Superior temporal gyrus (tissue), 1 donor: ENCODE results near the gene PRF1.

Experiments
- DNase-seq: peaks from one replicate; pipeline ENCODE4 v3.0.0-alpha.2; 2016; ENCODE audit errors: extremely low spot score

Gene PRF1

DNA sequence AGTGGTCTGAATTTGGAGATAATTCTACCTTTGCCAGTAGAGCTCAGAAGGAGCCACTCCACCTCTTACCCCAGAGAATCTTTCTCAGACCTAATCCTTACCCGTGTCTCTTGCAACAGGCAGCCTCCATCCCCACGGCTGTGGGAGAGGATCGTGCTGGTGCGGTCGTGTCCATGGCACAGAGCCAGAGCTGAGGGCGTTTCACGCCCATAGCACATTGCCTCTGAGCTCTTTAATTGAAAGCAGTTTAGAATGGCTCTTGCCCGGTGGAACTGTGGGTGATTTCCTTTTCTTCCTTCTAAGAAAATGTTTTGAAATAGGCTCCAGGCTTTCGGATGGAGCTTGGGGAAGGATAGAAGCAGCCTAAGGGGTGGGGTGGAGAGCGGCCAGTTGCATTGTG is 41.5 kb downstream of the PRF1 start:
- DNase-seq = peak; percentile 51

DNA sequence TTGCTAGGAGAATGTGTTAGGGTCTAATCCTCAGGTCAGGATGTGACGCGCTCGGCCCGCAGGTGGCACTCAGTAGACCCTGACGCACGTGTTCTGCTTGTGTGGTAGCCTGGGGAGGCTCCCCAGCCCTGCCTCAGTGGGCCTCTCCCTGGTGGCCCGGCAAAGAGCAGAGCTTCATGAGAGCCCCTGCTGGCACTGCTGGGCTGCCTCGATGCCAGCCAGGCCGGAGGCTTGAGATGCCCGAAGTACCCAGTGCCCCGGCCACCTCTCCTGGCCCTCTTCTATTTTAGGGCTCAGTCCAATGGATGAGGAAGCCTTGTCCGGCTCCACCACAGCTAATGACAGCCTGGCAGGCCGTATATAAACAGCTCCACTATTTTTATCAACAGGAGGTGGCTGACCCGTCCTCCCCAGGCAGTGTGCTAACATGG is 42.0 kb downstream of the PRF1 start:
- DNase-seq = no peak

DNA sequence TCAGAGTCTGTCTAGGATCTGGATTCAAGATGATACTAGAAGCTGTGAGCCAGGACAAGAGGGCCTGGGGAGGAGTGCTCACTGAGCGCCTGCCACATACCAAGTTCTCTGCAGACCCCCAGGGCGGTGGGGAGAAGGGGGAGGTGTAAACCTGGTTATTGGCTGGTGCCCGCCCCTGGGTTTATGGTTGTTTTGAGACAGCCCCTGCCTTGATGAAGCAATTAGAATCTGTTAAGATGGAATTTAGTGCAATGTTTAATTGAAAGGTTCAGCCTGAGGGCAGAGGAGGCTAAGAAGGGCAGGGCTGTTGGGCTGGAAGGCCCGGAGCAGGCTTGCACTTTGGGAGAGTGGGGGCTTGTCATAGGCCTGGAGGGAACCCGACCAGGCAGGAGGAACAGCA is 42.7 kb downstream of the PRF1 start:
- no peak for DNase-seq

DNA sequence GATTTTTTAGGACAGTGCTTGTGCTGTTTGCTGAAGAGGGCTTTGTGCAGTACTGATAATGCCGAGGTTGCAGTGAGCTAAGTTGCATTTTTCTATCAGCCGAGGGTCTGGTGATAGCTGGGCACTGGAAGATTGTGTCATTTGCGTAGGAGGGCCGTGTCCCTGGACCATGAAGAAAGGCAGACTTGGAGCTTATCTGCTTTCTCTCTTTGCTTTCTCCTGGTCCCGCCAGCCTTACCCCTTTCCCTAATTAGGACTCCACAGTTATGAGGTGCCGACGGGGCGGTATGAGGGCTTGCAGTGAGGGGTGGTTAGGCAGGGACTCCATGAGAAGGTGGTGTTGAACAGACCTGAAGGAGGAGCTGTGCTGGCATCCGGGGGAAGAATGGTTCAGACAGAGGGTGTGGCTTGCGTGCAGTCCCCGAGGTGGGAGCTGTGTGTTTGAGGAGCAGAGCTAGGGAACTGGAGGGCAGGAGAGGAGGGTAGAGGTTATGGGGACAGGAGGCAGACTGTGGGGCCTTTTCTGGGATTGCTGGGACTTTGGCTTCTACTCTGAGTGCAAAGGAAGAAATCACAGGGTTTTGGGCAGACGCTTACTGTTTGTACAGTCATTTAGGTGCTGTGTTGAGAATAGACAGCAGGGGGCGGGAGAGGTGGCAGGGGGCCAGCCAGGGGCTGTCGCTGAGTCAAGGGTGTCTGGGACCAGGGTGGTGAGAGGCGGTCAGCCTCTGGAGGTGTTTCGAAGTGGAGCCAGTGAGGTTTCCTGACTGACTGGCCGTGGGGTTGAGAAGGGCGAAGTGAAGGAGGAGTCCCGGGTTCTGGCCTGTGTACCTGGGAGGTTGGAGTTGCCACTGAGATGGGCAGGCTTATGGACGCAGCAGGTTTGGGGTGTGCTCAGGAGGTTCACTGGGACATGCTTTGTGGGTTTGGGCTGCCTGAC is 43.4 kb downstream of the PRF1 start:
- no peak for DNase-seq

DNA sequence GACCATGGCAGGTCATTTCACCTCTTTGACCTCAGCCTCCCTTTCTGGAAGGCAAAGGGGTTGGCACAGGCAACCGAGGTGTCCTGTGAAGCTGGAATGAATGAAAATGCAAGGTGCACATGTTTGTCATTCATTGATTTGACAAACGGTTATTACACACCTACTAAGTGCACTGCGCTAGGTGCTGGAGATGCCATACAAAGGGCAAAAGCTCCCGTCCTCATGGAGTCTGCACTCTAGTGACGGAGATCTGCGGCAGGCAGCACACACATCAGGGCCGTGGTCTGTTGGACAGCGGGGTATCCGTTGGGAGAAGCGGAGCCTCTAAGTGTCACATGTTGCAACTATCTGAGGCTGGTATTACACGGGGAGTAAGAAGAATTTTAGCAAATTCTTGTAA is 44.2 kb downstream of the PRF1 start:
- DNase-seq = no peak

DNA sequence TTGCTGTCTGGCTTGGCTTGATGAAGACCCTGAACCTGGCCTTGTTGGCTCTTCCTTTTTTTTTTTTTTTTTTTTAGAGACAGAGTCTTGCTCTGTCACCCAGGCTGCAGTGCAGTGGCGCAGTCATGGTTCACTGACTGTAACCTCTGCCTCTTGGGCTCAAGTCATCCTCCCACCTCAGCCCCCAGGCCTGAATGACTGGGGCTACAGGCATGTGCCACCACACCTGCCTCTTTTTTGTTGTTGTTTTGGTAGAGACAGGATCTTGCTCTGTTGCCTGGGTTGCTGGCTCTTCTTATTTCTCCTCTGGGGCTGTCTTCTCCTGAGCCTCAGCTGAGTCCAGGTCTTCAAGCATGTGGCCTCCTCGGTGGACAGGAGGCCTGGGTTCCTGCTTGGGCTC is 44.7 kb downstream of the PRF1 start:
- no peak for DNase-seq

DNA sequence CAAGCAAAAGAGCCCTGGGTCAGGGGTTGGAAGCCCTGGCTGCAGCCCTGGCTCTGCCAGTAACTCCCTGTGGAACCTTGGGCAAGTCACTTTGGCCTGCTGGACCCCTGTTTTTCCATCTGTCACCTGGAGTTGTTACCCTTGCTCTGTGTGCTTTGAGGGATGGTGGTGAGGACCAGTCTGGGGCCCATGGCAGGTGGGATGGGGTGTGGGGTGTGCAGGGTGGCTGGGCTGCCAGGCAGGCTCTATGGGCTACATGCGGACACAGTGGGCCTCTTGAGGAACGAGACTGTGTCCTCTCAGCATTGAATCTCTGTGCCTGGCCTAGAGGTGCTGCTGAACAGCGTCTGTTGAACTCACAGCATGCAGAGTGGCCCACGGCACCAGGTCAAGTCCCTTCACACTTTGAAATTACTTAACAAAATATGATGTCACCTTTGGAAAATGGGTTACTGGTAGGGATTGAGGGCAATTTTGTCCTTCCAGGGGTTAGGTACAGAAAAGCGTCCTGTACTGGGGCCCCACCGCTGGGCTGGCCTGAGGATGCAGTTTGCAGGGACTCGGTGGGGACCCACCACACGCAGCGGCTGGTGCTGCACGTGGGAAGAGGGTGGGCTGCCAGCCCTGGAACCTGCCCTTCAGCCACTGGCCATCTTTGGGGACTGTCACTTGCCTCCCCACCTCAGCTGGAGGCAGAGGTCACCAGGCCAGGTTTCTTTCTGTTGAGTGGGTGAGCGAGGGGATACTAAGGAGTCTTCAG is 45.3 kb downstream of the PRF1 start:
- DNase-seq = no peak

DNA sequence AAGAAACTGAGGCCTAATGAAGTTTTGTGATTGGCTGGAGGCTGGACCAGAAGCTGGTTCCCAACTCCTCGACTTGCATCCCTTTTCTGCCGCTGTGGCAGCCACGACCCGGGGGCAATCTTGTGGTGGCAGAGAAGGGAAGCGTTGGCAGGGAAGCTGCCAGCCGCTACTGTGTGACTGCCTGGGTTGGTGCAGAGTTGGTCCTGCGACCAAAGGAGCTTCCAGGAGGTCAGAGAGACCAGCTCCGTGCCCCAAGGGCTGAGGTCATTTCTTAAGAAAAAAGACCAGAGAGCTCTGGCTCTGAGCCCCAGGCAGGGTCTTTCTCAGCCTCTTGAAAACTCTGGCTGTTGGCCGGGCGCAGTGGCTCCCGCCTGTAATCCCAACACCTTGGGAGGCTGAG is 47.2 kb downstream of the PRF1 start:
- no peak for DNase-seq

DNA sequence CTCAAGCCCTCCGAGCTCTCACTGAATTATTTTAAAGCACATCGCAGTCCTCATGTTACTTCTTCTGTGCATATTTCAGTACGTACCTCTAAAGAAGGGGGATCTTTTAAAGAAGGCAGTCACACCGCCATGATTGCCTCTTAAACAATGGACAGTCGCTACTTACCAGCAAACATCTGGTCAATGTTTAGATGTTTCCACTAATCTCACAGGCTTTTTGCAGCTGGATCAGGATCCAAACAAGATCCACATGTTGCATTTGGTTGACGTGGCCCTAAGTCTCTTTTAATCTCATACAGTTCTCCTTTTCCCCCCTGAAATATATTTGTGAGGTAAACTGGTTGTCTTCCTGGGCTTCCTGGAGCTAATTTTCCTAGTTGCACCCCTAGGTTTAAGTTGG is 50.0 kb downstream of the PRF1 start:
- DNase-seq = no peak

DNA sequence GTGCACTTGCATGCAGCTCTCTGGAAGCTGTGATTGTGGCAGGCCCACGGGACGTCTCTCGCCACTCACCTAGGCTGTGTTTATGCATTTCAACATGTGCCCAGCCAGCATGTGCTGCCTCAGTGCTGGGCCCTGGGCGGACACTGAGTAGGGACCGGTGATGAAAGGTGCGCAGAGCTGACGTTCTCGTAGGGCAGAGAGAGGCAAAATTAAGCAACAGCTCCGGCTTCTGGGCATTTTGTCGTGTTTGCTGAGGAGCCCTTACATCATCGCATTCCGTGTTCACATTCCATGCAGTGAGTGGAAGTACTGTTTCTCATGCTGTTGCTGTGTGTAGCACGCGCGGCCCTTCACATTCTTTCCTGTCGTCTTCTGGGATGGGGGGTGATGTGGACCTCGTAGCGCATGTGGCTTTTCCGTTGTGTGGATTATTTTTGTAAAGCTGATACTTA is 50.5 kb downstream of the PRF1 start:
- DNase-seq = no peak

DNA sequence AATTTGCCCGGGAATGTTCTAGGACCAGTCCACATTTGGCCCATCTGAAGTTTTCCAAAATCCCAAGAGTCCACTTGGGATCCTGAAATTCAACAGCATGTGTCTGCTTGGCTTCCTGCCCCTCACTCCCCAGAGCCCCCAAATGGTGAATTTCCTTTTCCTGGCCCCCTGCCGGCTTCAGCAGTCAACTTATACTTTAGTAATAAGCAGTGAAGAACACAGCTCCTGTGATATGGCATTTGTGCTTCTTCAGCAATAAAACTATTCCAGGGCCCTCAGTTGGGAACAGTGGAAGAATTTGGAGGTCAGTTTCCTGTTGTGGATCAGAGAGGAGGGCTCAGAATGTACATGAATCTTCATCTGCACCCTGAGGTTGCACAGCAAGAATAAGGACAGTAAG is 51.1 kb downstream of the PRF1 start:
- DNase-seq = no peak

DNA sequence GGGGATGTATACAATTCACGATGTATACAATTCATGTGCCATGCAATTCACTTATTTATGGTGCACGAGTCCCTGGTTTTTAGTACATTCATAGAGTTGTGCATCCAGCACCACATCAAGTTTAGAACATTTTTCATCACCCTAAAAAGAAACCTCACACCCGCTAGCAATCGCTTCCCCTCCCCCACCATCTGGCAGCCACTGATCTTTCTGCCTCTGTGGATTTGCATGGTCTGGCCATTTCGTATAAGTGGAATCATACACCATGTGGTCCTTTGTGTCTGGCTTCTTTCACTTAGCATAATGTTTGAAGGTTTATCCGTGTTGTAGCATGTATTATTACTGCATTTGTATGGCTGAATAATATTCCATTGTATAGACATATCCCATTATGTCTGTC is 52.1 kb downstream of the PRF1 start:
- no peak for DNase-seq

DNA sequence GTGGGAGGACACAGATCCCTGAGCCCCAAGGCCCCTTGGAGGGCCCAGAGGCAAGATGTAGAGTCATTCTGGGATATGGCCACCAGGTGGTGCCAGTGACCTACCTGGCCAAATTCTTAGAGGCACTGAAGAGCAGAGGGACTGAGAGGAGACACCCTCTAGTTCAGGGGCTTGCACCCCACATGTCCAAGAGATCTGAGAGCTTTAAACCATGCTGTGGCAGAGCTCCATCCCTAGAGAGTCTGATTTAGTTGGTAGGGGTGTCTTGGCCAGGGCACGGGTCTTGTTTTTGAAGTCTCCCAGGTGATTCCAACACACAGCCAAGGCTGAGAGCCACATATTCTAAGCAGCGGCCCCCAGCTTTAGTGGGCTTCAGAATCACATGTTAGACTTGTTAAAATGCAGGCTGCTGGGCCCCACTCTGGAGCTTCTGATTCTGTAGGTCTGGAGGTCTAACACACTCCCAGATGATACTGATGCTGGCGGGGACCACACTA is 52.5 kb downstream of the PRF1 start:
- DNase-seq = peak; percentile 89

DNA sequence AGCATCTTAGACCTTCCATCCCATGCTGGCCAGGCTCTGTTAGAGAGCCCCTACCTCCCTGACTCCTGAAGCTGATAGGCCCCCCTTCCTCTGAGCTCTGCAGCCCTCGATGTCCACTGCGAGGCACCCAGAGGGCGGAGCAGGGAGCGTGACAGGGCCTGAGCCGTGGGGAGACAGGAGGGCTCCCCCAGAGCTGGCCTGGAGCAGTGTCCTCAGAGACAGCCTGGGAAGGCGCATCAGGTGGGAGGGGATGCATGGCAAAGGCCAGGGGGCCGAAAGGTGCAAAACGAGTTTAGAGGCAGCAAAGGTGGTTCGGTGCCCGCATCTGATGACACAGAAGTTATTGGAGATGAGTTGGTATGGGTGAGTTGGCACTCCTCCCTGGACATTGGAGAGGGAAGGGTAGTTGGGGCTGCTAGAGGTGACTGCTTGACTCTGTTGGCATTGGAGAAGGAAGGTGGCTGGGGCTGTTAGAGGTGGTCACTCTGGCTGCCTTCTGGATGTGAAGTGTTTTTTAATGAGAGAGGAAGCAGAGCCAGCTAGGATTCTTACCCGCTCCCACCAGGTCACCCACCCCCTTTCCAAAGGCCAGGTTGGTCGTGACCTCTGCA is 53.1 kb downstream of the PRF1 start:
- no peak for DNase-seq
